COLO829 (cell line): Measurements from ENCODE around the gene FHIT.
A peak's percentile ranks its signal among the peaks of the same experiment; 100 is the strongest.
"Not testable (repeated sequence)": the region's sequence is repeated elsewhere in the genome, so short reads cannot be mapped to it uniquely, and the experiment has no call there.

Experiments used
- DNase-seq: peaks from one replicate; pipeline ENCODE4 v3.0.0; 2012; ENCODE audit warnings: low spot score

Gene FHIT

GRCh38 chr3:60703956-60704736, 547.1 kb downstream of the FHIT start:
- DNase-seq = peak; percentile 42

GRCh38 chr3:60703008-60703407, 548.2 kb downstream of the FHIT start:
- no peak for DNase-seq

GRCh38 chr3:60698117-60698516, 553.1 kb downstream of the FHIT start:
- DNase-seq = peak; percentile 34

GRCh38 chr3:60697132-60697531, 554.1 kb downstream of the FHIT start:
- no peak for DNase-seq

- DNase-seq = peak; percentile 77
Measured at GRCh38 chr3:60696428-60697125, 554.7 kb downstream of the FHIT start.

GRCh38 chr3:60675424-60675823, 575.8 kb downstream of the FHIT start:
- DNase-seq = no peak

- no peak for DNase-seq
Measured at GRCh38 chr3:60674870-60675269, 576.4 kb downstream of the FHIT start.

GRCh38 chr3:60673123-60673522, 578.1 kb downstream of the FHIT start:
- DNase-seq = no peak

- not testable (repeated sequence) for DNase-seq
Measured at GRCh38 chr3:60672337-60672736, 578.9 kb downstream of the FHIT start.

- no peak for DNase-seq
Measured at GRCh38 chr3:60669636-60670035, 581.6 kb downstream of the FHIT start.

- DNase-seq = no peak
Measured at GRCh38 chr3:60660026-60660425, 591.2 kb downstream of the FHIT start.

GRCh38 chr3:60659098-60659497, 592.2 kb downstream of the FHIT start:
- no peak for DNase-seq

GRCh38 chr3:60657972-60658371, 593.3 kb downstream of the FHIT start:
- no peak for DNase-seq

GRCh38 chr3:60652829-60653228, 598.4 kb downstream of the FHIT start:
- DNase-seq = peak; percentile 15

GRCh38 chr3:60651799-60652198, 599.5 kb downstream of the FHIT start:
- no peak for DNase-seq

GRCh38 chr3:60650171-60650570, 601.1 kb downstream of the FHIT start:
- DNase-seq = peak; percentile 32

GRCh38 chr3:60645801-60646200, 605.5 kb downstream of the FHIT start:
- no peak for DNase-seq

- no peak for DNase-seq
Measured at GRCh38 chr3:60643831-60644230, 607.4 kb downstream of the FHIT start.

- no peak for DNase-seq
Measured at GRCh38 chr3:60641354-60641753, 609.9 kb downstream of the FHIT start.

GRCh38 chr3:60636846-60637245, 614.4 kb downstream of the FHIT start:
- DNase-seq = peak; percentile 28

GRCh38 chr3:60633644-60634043, 617.6 kb downstream of the FHIT start:
- no peak for DNase-seq

GRCh38 chr3:60631509-60631908, 619.7 kb downstream of the FHIT start:
- no peak for DNase-seq

- no peak for DNase-seq
Measured at GRCh38 chr3:60630953-60631352, 620.3 kb downstream of the FHIT start.

- DNase-seq = no peak
Measured at GRCh38 chr3:60629816-60630215, 621.4 kb downstream of the FHIT start.
